Measurements from ENCODE around the gene PTPN3. TPM values are rescaled to one million over a fixed set of nuclear protein-coding genes. Genes with fewer than 3 reads are reported as not detected.

PTPN3 gene
- total RNA-seq, 1 experiment from 2014 or later, result 25.0 TPM

DNA sequence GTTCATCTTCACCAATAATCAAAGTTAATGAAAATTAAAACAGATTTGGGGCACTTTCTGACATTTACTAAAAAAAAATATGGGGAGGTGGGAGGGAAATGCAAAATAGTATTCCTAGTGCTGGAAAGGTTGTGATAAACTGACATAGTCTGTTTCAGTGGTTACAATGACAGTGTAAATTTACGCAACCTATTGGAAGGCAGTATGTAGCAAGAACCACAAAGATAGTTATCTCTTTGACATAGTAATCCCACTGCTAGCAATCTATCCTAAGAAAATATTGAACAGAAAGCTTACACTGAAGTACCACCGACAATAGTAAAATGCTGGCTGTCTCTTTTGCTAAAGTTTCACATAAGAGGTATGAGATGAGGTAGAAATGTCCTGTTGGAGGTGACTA lies 162.2 kb downstream of the PTPN3 start:
- Mint-ChIP-seq H3K27ac (ENCODE audit: unreplicated experiment) (no peak overlapping the region), H3K27me3 (ENCODE audit: unreplicated experiment) (no peaks in the 10 kb centered on the region), H3K4me3 (ENCODE audit: low read depth, unreplicated experiment) (no peak overlapping the region), H3K36me3 (ENCODE audit: insufficient read depth, unreplicated experiment) (peaks cover 7% of the 10 kb centered on the region), H3K9me3 (ENCODE audit: low read depth, unreplicated experiment) (no peaks in the 10 kb centered on the region), H3K4me1 (ENCODE audit: low read depth, unreplicated experiment) (peaks cover 11% of the 10 kb centered on the region)
- BruUV-seq (replicated peaks), result no TSS peak
- no peak for DNase-seq
- intact Hi-C loops (cut with micrococcal nuclease; ENCODE audit: unreplicated experiment), result no loop called here
- TF ChIP-seq, protein P1, sequence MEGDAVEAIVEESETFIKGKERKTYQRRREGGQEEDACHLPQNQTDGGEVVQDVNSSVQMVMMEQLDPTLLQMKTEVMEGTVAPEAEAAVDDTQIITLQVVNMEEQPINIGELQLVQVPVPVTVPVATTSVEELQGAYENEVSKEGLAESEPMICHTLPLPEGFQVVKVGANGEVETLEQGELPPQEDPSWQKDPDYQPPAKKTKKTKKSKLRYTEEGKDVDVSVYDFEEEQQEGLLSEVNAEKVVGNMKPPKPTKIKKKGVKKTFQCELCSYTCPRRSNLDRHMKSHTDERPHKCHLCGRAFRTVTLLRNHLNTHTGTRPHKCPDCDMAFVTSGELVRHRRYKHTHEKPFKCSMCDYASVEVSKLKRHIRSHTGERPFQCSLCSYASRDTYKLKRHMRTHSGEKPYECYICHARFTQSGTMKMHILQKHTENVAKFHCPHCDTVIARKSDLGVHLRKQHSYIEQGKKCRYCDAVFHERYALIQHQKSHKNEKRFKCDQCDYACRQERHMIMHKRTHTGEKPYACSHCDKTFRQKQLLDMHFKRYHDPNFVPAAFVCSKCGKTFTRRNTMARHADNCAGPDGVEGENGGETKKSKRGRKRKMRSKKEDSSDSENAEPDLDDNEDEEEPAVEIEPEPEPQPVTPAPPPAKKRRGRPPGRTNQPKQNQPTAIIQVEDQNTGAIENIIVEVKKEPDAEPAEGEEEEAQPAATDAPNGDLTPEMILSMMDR (IDR thresholded peaks at IDR 0.05; ENCODE audit: unreplicated experiment), result no peak
- CTCF ChIA-PET, result no interaction called here

DNA sequence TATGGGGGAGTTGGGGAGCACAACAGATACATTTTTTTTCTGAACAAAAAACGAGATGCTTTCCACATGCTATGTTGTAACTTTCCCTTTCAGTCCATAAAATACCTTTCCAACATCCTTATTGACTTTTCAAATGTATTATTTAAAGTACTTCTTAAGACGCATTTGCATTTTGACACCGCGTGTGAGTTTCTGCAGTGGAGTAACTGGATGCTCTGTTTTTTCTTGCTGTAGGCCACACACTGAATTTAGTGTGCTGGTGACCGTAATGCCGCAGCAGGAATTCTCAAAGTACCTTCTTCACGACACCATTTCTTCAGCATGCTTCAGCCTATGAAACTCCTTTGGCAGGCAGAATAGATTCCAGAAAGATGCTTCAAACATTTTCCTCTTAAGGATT lies 163.0 kb downstream of the PTPN3 start:
- intact Hi-C loops (cut with micrococcal nuclease; ENCODE audit: unreplicated experiment), result no loop called here
- DNase-seq, result no peak

DNA sequence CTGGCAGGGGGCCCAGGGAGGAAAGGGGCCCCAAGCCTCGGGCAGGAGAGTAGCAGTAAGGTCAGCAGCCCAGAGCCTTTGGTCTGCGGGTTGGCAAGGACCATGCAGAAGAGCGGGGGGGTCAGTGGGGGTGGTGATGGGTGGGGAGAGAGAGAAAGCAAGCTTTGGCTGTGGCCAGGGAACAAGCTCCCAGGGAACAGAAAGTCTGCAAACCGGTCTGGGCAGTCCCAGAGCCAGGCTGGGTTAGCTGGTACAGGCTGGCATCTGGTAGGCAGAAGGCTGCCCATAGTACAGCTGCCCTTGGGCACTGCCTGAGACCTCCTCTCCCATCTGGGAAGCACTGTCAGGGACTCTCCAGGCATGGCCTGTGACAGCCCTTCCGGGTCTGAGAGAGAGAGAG lies 166.8 kb downstream of the PTPN3 start:
- Mint-ChIP-seq H3K27ac (ENCODE audit: unreplicated experiment) (peak overlapping the region; percentile 56), H3K9me3 (ENCODE audit: low read depth, unreplicated experiment) (no peaks in the 10 kb centered on the region), H3K27me3 (ENCODE audit: unreplicated experiment) (no peaks in the 10 kb centered on the region), H3K36me3 (ENCODE audit: insufficient read depth, unreplicated experiment) (peaks cover 7% of the 10 kb centered on the region), H3K4me1 (ENCODE audit: low read depth, unreplicated experiment) (peaks cover 47% of the 10 kb centered on the region), H3K4me3 (ENCODE audit: low read depth, unreplicated experiment) (no peak overlapping the region)
- TF ChIP-seq, protein P1 (IDR thresholded peaks at IDR 0.05; ENCODE audit: unreplicated experiment), result no peak
- CTCF ChIA-PET, result interaction anchor here (0.6 to 2.4 kb wide), 5 partner anchors 10 to 24 kb away, joined by 3 to 19 read pairs (median 5); partner anchors contain the start of gene EPB41L4B
- BruUV-seq (replicated peaks), result no TSS peak
- DNase-seq, result peak; percentile 82
- intact Hi-C loops (cut with micrococcal nuclease; ENCODE audit: unreplicated experiment), result no loop called here

More for the DNA sequence above, 163.0 kb downstream of the PTPN3 start:
- Mint-ChIP-seq H3K4me1 (ENCODE audit: low read depth, unreplicated experiment) (peaks cover 14% of the 10 kb centered on the region), H3K4me3 (ENCODE audit: low read depth, unreplicated experiment) (no peak overlapping the region), H3K27ac (ENCODE audit: unreplicated experiment) (no peak overlapping the region), H3K27me3 (ENCODE audit: unreplicated experiment) (no peaks in the 10 kb centered on the region), H3K36me3 (ENCODE audit: insufficient read depth, unreplicated experiment) (peaks cover 7% of the 10 kb centered on the region), H3K9me3 (ENCODE audit: low read depth, unreplicated experiment) (no peaks in the 10 kb centered on the region)
- CTCF ChIA-PET, result no interaction called here
- BruUV-seq (replicated peaks), result no TSS peak
- TF ChIP-seq, protein P1 (IDR thresholded peaks at IDR 0.05; ENCODE audit: unreplicated experiment), result no peak

GRCh38 chr9:109329638-109330258 lies 168.4 kb downstream of the PTPN3 start:
- H3K4me3 Mint-ChIP-seq (ENCODE audit: low read depth, unreplicated experiment), result no peak overlapping the region
- peaks cover 7% of the 10 kb centered on the region for H3K36me3 Mint-ChIP-seq (ENCODE audit: insufficient read depth, unreplicated experiment)
- no peaks in the 10 kb centered on the region for H3K27me3 Mint-ChIP-seq (ENCODE audit: unreplicated experiment)
- CTCF ChIA-PET, result interaction anchor here (2.4 kb wide), 1 partner anchor 16 kb away, joined by 19 read pairs; no protein-coding TSS in a partner anchor
- TF ChIP-seq, protein P1 (IDR thresholded peaks at IDR 0.05; ENCODE audit: unreplicated experiment), result no peak
- no peak for DNase-seq
- peaks cover 48% of the 10 kb centered on the region for H3K4me1 Mint-ChIP-seq (ENCODE audit: low read depth, unreplicated experiment)
- intact Hi-C loops (cut with micrococcal nuclease; ENCODE audit: unreplicated experiment), result loop anchor here (10.0 kb wide), 2 partner anchors 75 to 145 kb away; no protein-coding TSS in a partner anchor
- peak overlapping the region; percentile 58 for H3K27ac Mint-ChIP-seq (ENCODE audit: unreplicated experiment)
- H3K9me3 Mint-ChIP-seq (ENCODE audit: low read depth, unreplicated experiment), result no peaks in the 10 kb centered on the region
- no TSS peak for BruUV-seq (replicated peaks)
